NB4 (cell line): Measurements from ENCODE around the gene PRKG1.

ENCODE experiments used
- DNase-seq: peaks from one replicate; pipeline ENCODE4 v3.0.0; 2010; ENCODE audit warnings: low read depth
- H3K4me3 ChIP-seq: one replicate; pipeline ENCODE4 v1.5.1; 2011; ENCODE audit warnings: mild to moderate bottlenecking, low read depth, low read length, moderate library complexity
- CTCF ChIP-seq: IDR thresholded peaks from one replicate; pipeline ENCODE4 v1.5.1; 2012; ENCODE audit warnings: low read depth, low read length
- MAX ChIP-seq: IDR thresholded peaks from 2 replicates; pipeline ENCODE4 v1.6.1; 2011; ENCODE audit warnings: low read depth, low read length
- MYC ChIP-seq: IDR thresholded peaks from 2 replicates; pipeline ENCODE4 v1.6.1; 2011; ENCODE audit warnings: low read depth, low read length
- POLR2A ChIP-seq: IDR thresholded peaks from 2 replicates; pipeline ENCODE4 v1.6.1; 2011; ENCODE audit warnings: mild to moderate bottlenecking; ENCODE audit not compliant: insufficient read length; ENCODE audit errors: extremely low read depth

PRKG1 gene

GRCh38 chr10:51711519-51711891, 637.2 kb downstream of the PRKG1 start:
- no peak for TF ChIP-seq MAX
- TF ChIP-seq MYC, result no peak
- H3K4me3 ChIP-seq, result no peak overlapping the region
- no peak for DNase-seq

GRCh38 chr10:51716981-51717380, 642.7 kb downstream of the PRKG1 start:
- H3K4me3 ChIP-seq, result no peak overlapping the region
- TF ChIP-seq MAX (no peak), CTCF (no peak), MYC (no peak), POLR2A (no peak)
- DNase-seq, result no peak

- TF ChIP-seq MAX (no peak), POLR2A (no peak), CTCF (no peak), MYC (no peak)
- H3K4me3 ChIP-seq, result no peak overlapping the region
- no peak for DNase-seq
Measured at GRCh38 chr10:51718804-51719291, 644.6 kb downstream of the PRKG1 start.

GRCh38 chr10:51724038-51724437, 649.8 kb downstream of the PRKG1 start:
- no peak overlapping the region for H3K4me3 ChIP-seq
- no peak for DNase-seq

GRCh38 chr10:51729822-51730555, 655.7 kb downstream of the PRKG1 start:
- DNase-seq, result no peak
- no peak overlapping the region for H3K4me3 ChIP-seq
- no peak for TF ChIP-seq CTCF
- no peak for TF ChIP-seq MYC
- TF ChIP-seq POLR2A, result no peak
- TF ChIP-seq MAX, result no peak

More at GRCh38 chr10:51724038-51724437, 649.8 kb downstream of the PRKG1 start:
- TF ChIP-seq POLR2A (no peak), MAX (no peak), CTCF (no peak), MYC (no peak)

- no peak overlapping the region for H3K4me3 ChIP-seq
- TF ChIP-seq CTCF, result no peak
- DNase-seq, result no peak
Measured at GRCh38 chr10:51733057-51733456, 658.8 kb downstream of the PRKG1 start.
